Uterus (tissue), 4 donors: ENCODE data around the gene DHX40. TPM values are rescaled to one million over a fixed set of nuclear protein-coding genes. Genes with fewer than 3 reads are reported as not detected.

Source experiments
- DNase-seq, 2 donors: peaks; one replicate each; pipeline ENCODE4 v3.0.0-alpha.2; 2019 to 2020
- H3K27ac ChIP-seq, 2 donors: fragments of 200-600 bp; sonication (generic); 1 replicate in 1 of 2; 2 replicates in 1 of 2; pipeline ENCODE4 v1.5.1; 2016 to 2018
- H3K27me3 ChIP-seq, 2 donors: fragments of 200-600 bp; sonication (generic); one replicate each; pipeline ENCODE4 v1.5.1; 2018 to 2019; ENCODE audit warnings: control low read depth in 1 of 2
- H3K36me3 ChIP-seq, 2 donors: fragments of 200-600 bp; sonication (generic); one replicate each; pipeline ENCODE4 v1.5.1; 2019; ENCODE audit warnings: control low read depth in 1 of 2
- H3K4me1 ChIP-seq, 2 donors: fragments of 200-600 bp; sonication (generic); one replicate each; pipeline ENCODE4 v1.5.1; 2018 to 2019; ENCODE audit warnings: control low read depth in 1 of 2
- H3K4me3 ChIP-seq, 2 donors: fragments of 200-600 bp; sonication (generic); 1 replicate in 1 of 2; 2 replicates in 1 of 2; pipeline ENCODE4 v1.5.1; 2018 to 2019; ENCODE audit warnings: mild to moderate bottlenecking in 1 of 2
- H3K9me3 ChIP-seq, 2 donors: fragments of 200-600 bp; sonication (generic); one replicate each; pipeline ENCODE4 v1.5.1; 2019; ENCODE audit warnings: control low read depth in 1 of 2
- CTCF ChIP-seq, 4 experiments: fragments of 200-600 bp in 2 of 4; fragments of 450-650 bp in 2 of 4; sonication (generic) in 2 of 4; IDR thresholded peaks; one replicate each; pipeline ENCODE4 v1.5.1; 2016 to 2019; ENCODE audit warnings: antibody characterized with exemption in 4 of 4, mild to moderate bottlenecking in 2 of 4, moderate library complexity in 1 of 4
- POLR2A ChIP-seq, 2 donors: fragments of 450-650 bp; IDR thresholded peaks; one replicate each; pipeline ENCODE4 v1.6.1; 2016; ENCODE audit warnings: antibody characterized with exemption in 2 of 2, mild to moderate bottlenecking in 1 of 2, moderate library complexity in 1 of 2
- intact Hi-C: fragments of 100-400 bp; cut with DNase I; formaldehyde crosslinking; loops from one replicate; pipeline ENCODE4 v1.15.1; 2023; ENCODE audit warnings: low total_unique reads
- total RNA-seq, 4 donors: library from RNA; depleted of rRNA in 3 of 4; stranded (reverse); fragments of >200 nt in 3 of 4; gene quantifications; one replicate each; pipeline versions ENCODE4 v1.1.0 to v1.2.4, GENCODE V29; 2014 to 2023
- donor health status: DM: yes; HTN: yes; CAD: no.

The DHX40 gene
- total RNA-seq, 4 donors from 2014 or later = 15.0 to 113 (median 29.8) TPM

- no peak for DNase-seq
- TF ChIP-seq POLR2A (IDR thresholded peaks at IDR 0.05) (no peak), CTCF (IDR thresholded peaks at IDR 0.05) (no peak)
- Histone ChIP-seq H3K27me3 (no peaks in the 10 kb centered on the region), H3K36me3 (no peaks in the 10 kb centered on the region), H3K4me1 (peaks cover 0 to 8% of the 10 kb centered on the region in 2 donors), H3K4me3 (no peak overlapping the region), H3K9me3 (no peaks in the 10 kb centered on the region), H3K27ac (no peak overlapping the region)
- intact Hi-C loops = no loop called here
Observed at GRCh38 chr17:59642565-59642964, 77.2 kb downstream of the DHX40 start.

GRCh38 chr17:59643159-59644140, 78.0 kb downstream of the DHX40 start:
- TF ChIP-seq POLR2A (IDR thresholded peaks at IDR 0.05) (no peak), CTCF (IDR thresholded peaks at IDR 0.05) (no peak)
- Histone ChIP-seq H3K9me3 (no peaks in the 10 kb centered on the region), H3K4me3 (no peak overlapping the region), H3K27ac (no peak overlapping the region), H3K4me1 (peaks cover 0 to 8% of the 10 kb centered on the region in 2 donors), H3K27me3 (no peaks in the 10 kb centered on the region), H3K36me3 (no peaks in the 10 kb centered on the region)
- DNase-seq = no peak
- intact Hi-C loops = no loop called here

- intact Hi-C loops = no loop called here
- no peak for DNase-seq
- no peaks in the 10 kb centered on the region for H3K36me3 ChIP-seq
- H3K9me3 ChIP-seq = no peaks in the 10 kb centered on the region
- no peak overlapping the region for H3K4me3 ChIP-seq
- no peak overlapping the region for H3K27ac ChIP-seq
- TF ChIP-seq CTCF (IDR thresholded peaks at IDR 0.05) (no peak), POLR2A (IDR thresholded peaks at IDR 0.05) (no peak)
- peaks cover 0 to 5% of the 10 kb centered on the region in 2 donors for H3K4me1 ChIP-seq
- no peaks in the 10 kb centered on the region for H3K27me3 ChIP-seq
Observed at GRCh38 chr17:59647288-59647687, 81.9 kb downstream of the DHX40 start.

GRCh38 chr17:59649886-59650285, 84.5 kb downstream of the DHX40 start:
- DNase-seq = no peak
- H3K4me1 ChIP-seq = no peaks in the 10 kb centered on the region
- H3K9me3 ChIP-seq = no peaks in the 10 kb centered on the region
- H3K4me3 ChIP-seq = no peak overlapping the region
- intact Hi-C loops = no loop called here
- H3K27ac ChIP-seq = no peak overlapping the region
- H3K36me3 ChIP-seq = no peaks in the 10 kb centered on the region
- H3K27me3 ChIP-seq = no peaks in the 10 kb centered on the region
- TF ChIP-seq POLR2A (IDR thresholded peaks at IDR 0.05) (no peak), CTCF (IDR thresholded peaks at IDR 0.05) (no peak)

- no peak overlapping the region for H3K27ac ChIP-seq
- no peak for TF ChIP-seq POLR2A (IDR thresholded peaks at IDR 0.05)
- no peak for TF ChIP-seq CTCF (IDR thresholded peaks at IDR 0.05)
- no peak for DNase-seq
- no peaks in the 10 kb centered on the region for H3K36me3 ChIP-seq
- intact Hi-C loops = no loop called here
- H3K27me3 ChIP-seq = no peaks in the 10 kb centered on the region
- H3K9me3 ChIP-seq = no peaks in the 10 kb centered on the region
- H3K4me3 ChIP-seq = no peak overlapping the region
- H3K4me1 ChIP-seq = no peaks in the 10 kb centered on the region
Observed at GRCh38 chr17:59650642-59651041, 85.2 kb downstream of the DHX40 start.
